ENCODE measurements around the gene IL1RN. TPM values are rescaled to one million over a fixed set of nuclear protein-coding genes. Genes with fewer than 3 reads are reported as not detected.
"Not testable (repeated sequence)": the region's sequence is repeated elsewhere in the genome, so short reads cannot be mapped to it uniquely, and the experiment has no call there.

Gene IL1RN
- total and polyA plus RNA-seq, 2 of the 8 experiments (the other 6 are each of a cell fraction or from before 2014, with no cell fraction given) = not detected

- H3K4ac ChIP-seq (replicated peaks; ENCODE audit: insufficient read length, low read depth, low read length); H2BK5ac ChIP-seq (ENCODE audit: low read depth, low read length); H3K36me3 ChIP-seq (ENCODE audit: control insufficient read depth in 2 of 4, insufficient read depth in 4 of 4, low read length in 3 of 4); H3K27ac ChIP-seq (ENCODE audit: low read depth, low read length); H3K4me3 ChIP-seq (ENCODE audit: extremely low read depth in 1 of 4, insufficient read depth in 2 of 4, low read depth in 3 of 4, low read length in 4 of 4); H3K4me1 ChIP-seq (replicated peaks in 1 of 4; ENCODE audit: control insufficient read depth in 3 of 4, insufficient read depth in 4 of 4, low read length in 3 of 4); H3K79me2 ChIP-seq (ENCODE audit: control insufficient read depth in 1 of 2, insufficient read depth in 2 of 2, low read length in 2 of 2); H3K79me1 ChIP-seq (ENCODE audit: low read depth, low read length); H3K14ac ChIP-seq (ENCODE audit: insufficient read length); H3K4me2 ChIP-seq (ENCODE audit: insufficient read depth in 1 of 2, low read depth in 2 of 2, low read length in 2 of 2); H3K9me3 ChIP-seq (ENCODE audit: insufficient read depth in 2 of 2, low read depth in 1 of 2, low read length in 1 of 2); FAIRE-seq; DNase-seq (ENCODE audit: low read depth in 1 of 2, low spot score in 2 of 2); H4K20me1 ChIP-seq (replicated peaks in 1 of 2; ENCODE audit: control insufficient read depth in 1 of 2, insufficient read depth in 2 of 2, low read length in 2 of 2); H2AK5ac ChIP-seq (ENCODE audit: low read depth, low read length); H4K91ac ChIP-seq (replicated peaks; ENCODE audit: insufficient read length, low read length); H3K23ac ChIP-seq (ENCODE audit: insufficient read length); H2AFZ ChIP-seq (ENCODE audit: low read length); POLR2A ChIA-PET (ENCODE audit: partially characterized antibody); H2BK15ac ChIP-seq (ENCODE audit: low read length); CTCF ChIA-PET (ENCODE audit: partially characterized antibody); H2BK120ac ChIP-seq (replicated peaks; ENCODE audit: low read depth, low read length); H3K23me2 ChIP-seq (ENCODE audit: low read depth, low read length); H2BK12ac ChIP-seq (ENCODE audit: low read depth, low read length); H3K9ac ChIP-seq (replicated peaks in 1 of 4; ENCODE audit: extremely low read depth in 1 of 4, low read depth in 3 of 4, low read length in 3 of 4); H3K18ac ChIP-seq (ENCODE audit: extremely low read depth, low read length); H3K56ac ChIP-seq (replicated peaks; ENCODE audit: insufficient read length, low read depth, low read length); H4K5ac ChIP-seq (ENCODE audit: insufficient read length, low read depth, low read length); H3K27me3 ChIP-seq (replicated peaks in 1 of 4; ENCODE audit: control insufficient read depth in 3 of 4, extremely low read depth in 1 of 4, insufficient read depth in 3 of 4, low read length in 3 of 4); H2BK20ac ChIP-seq (ENCODE audit: low read length); H4K8ac ChIP-seq (ENCODE audit: extremely low read depth, insufficient read depth, low read length): not testable (repeated sequence)
- WGBS, 2 experiments (ENCODE audit: extremely low coverage in 1 of 2, insufficient coverage in 1 of 2, insufficient read length in 1 of 2, insufficient replicate concordance in 2 of 2, low coverage in 1 of 2, low lambda C conversion rate in 2 of 2, missing lambda C conversion rate in 1 of 2) = 80% methylated on average over 6 of the region's 14 CpGs; no CpG with 5 or more reads in 1 of the 2 experiments
Measured at GRCh38 chr2:113096306-113096705, 31.1 kb upstream of the IL1RN start.

GRCh38 chr2:113096842-113097618 lies 30.4 kb upstream of the IL1RN start:
- H2BK12ac ChIP-seq (ENCODE audit: low read depth, low read length); H3K23ac ChIP-seq (ENCODE audit: insufficient read length); H3K36me3 ChIP-seq (ENCODE audit: control insufficient read depth in 2 of 4, insufficient read depth in 4 of 4, low read length in 3 of 4); H3K79me2 ChIP-seq (ENCODE audit: control insufficient read depth in 1 of 2, insufficient read depth in 2 of 2, low read length in 2 of 2); H3K9me3 ChIP-seq (ENCODE audit: insufficient read depth in 2 of 2, low read depth in 1 of 2, low read length in 1 of 2); FAIRE-seq; H3K4ac ChIP-seq (replicated peaks; ENCODE audit: insufficient read length, low read depth, low read length); H3K4me3 ChIP-seq (ENCODE audit: extremely low read depth in 1 of 4, insufficient read depth in 2 of 4, low read depth in 3 of 4, low read length in 4 of 4); POLR2A ChIA-PET (ENCODE audit: partially characterized antibody); DNase-seq (ENCODE audit: low read depth in 1 of 2, low spot score in 2 of 2); H4K8ac ChIP-seq (ENCODE audit: extremely low read depth, insufficient read depth, low read length); H3K9ac ChIP-seq (replicated peaks in 1 of 4; ENCODE audit: extremely low read depth in 1 of 4, low read depth in 3 of 4, low read length in 3 of 4); H4K5ac ChIP-seq (ENCODE audit: insufficient read length, low read depth, low read length); H2BK15ac ChIP-seq (ENCODE audit: low read length); H4K20me1 ChIP-seq (replicated peaks in 1 of 2; ENCODE audit: control insufficient read depth in 1 of 2, insufficient read depth in 2 of 2, low read length in 2 of 2); H4K91ac ChIP-seq (replicated peaks; ENCODE audit: insufficient read length, low read length); H3K27ac ChIP-seq (ENCODE audit: low read depth, low read length); H2AK5ac ChIP-seq (ENCODE audit: low read depth, low read length); H3K27me3 ChIP-seq (replicated peaks in 1 of 4; ENCODE audit: control insufficient read depth in 3 of 4, extremely low read depth in 1 of 4, insufficient read depth in 3 of 4, low read length in 3 of 4); H3K18ac ChIP-seq (ENCODE audit: extremely low read depth, low read length); H2BK5ac ChIP-seq (ENCODE audit: low read depth, low read length); H3K23me2 ChIP-seq (ENCODE audit: low read depth, low read length); H2BK120ac ChIP-seq (replicated peaks; ENCODE audit: low read depth, low read length); H3K56ac ChIP-seq (replicated peaks; ENCODE audit: insufficient read length, low read depth, low read length); H2AFZ ChIP-seq (ENCODE audit: low read length); H3K79me1 ChIP-seq (ENCODE audit: low read depth, low read length); H2BK20ac ChIP-seq (ENCODE audit: low read length); H3K14ac ChIP-seq (ENCODE audit: insufficient read length); H3K4me1 ChIP-seq (replicated peaks in 1 of 4; ENCODE audit: control insufficient read depth in 3 of 4, insufficient read depth in 4 of 4, low read length in 3 of 4); H3K4me2 ChIP-seq (ENCODE audit: insufficient read depth in 1 of 2, low read depth in 2 of 2, low read length in 2 of 2): not testable (repeated sequence)
- CTCF ChIA-PET (ENCODE audit: partially characterized antibody) = interaction anchor here (0.8 to 1.7 kb wide), 4 partner anchors 13 to 41 kb away, joined by 3 to 7 read pairs (median 3); no protein-coding TSS in a partner anchor
- WGBS, 2 experiments (ENCODE audit: extremely low coverage in 1 of 2, insufficient coverage in 1 of 2, insufficient read length in 1 of 2, insufficient replicate concordance in 2 of 2, low coverage in 1 of 2, low lambda C conversion rate in 2 of 2, missing lambda C conversion rate in 1 of 2) = 46% methylated on average over 2 of the region's 2 CpGs; no CpG with 5 or more reads in 1 of the 2 experiments

All from H1 (cell line).